Measurements from ENCODE around the gene DYNLT2. TPM values are rescaled to one million over a fixed set of nuclear protein-coding genes. Genes with fewer than 3 reads are reported as not detected.

Gene DYNLT2
- total RNA-seq, 2 donors from 2014 or later, result 2.2 to 7.2 TPM

GRCh38 chr6:169695131-169695530 is 56.2 kb downstream of the DYNLT2 start:
- H3K4me3 ChIP-seq, result no peak overlapping the region
- no peaks in the 10 kb centered on the region for H3K9me3 ChIP-seq
- WGBS, result 86% methylated on average over 5 of the region's 5 CpGs
- no peak for DNase-seq (ENCODE audit: low spot score)
- H3K27me3 ChIP-seq (replicated peaks; ENCODE audit: insufficient read depth), result no peaks in the 10 kb centered on the region
- intact Hi-C loops (cut with DNase I), result no loop called here
- no peak overlapping the region for H3K27ac ChIP-seq
- H3K36me3 ChIP-seq, result no peaks in the 10 kb centered on the region
- H3K4me1 ChIP-seq (replicated peaks), result no peaks in the 10 kb centered on the region
- TF ChIP-seq POLR2A (IDR thresholded peaks at IDR 0.05) (no peak), POLR2AphosphoS5 (IDR thresholded peaks at IDR 0.05) (no peak), CTCF (IDR thresholded peaks at IDR 0.05) (no peak)

- no peak for DNase-seq (ENCODE audit: low spot score)
- Histone ChIP-seq H3K4me3 (no peak overlapping the region), H3K4me1 (replicated peaks) (no peaks in the 10 kb centered on the region), H3K27me3 (replicated peaks; ENCODE audit: insufficient read depth) (no peaks in the 10 kb centered on the region), H3K9me3 (no peaks in the 10 kb centered on the region), H3K36me3 (no peaks in the 10 kb centered on the region), H3K27ac (no peak overlapping the region)
- intact Hi-C loops (cut with DNase I), result no loop called here
- 95% methylated on average over 3 of the region's 3 CpGs for WGBS
- no peak for TF ChIP-seq POLR2AphosphoS5 (IDR thresholded peaks at IDR 0.05)
- no peak for TF ChIP-seq CTCF (IDR thresholded peaks at IDR 0.05)
- TF ChIP-seq POLR2A (IDR thresholded peaks at IDR 0.05), result no peak
Observed at GRCh38 chr6:169692516-169692915, 58.9 kb downstream of the DYNLT2 start.

- Histone ChIP-seq H3K27me3 (replicated peaks; ENCODE audit: insufficient read depth) (no peaks in the 10 kb centered on the region), H3K4me3 (no peak overlapping the region), H3K36me3 (no peaks in the 10 kb centered on the region), H3K27ac (no peak overlapping the region), H3K4me1 (replicated peaks) (no peaks in the 10 kb centered on the region), H3K9me3 (no peaks in the 10 kb centered on the region)
- TF ChIP-seq CTCF (IDR thresholded peaks at IDR 0.05), result no peak
- TF ChIP-seq POLR2A (IDR thresholded peaks at IDR 0.05), result no peak
- no peak for TF ChIP-seq POLR2AphosphoS5 (IDR thresholded peaks at IDR 0.05)
- intact Hi-C loops (cut with DNase I), result no loop called here
- 94% methylated on average over 2 of the region's 2 CpGs for WGBS
- DNase-seq (ENCODE audit: low spot score), result no peak
Observed at GRCh38 chr6:169691260-169691659, 60.1 kb downstream of the DYNLT2 start.

Other genes starting within 250 kb of the DYNLT2 start
- 10 to 100 TPM; 17.8 to 53.1 TPM for gene WDR27, start 49.5 kb downstream of the DYNLT2 start, total RNA-seq
- 10 to 100 TPM; 23.6 to 41.8 TPM for gene C6orf120, start 49.4 kb downstream of the DYNLT2 start, total RNA-seq
- 10 to 100 TPM; 45.9 to 50.4 TPM for gene PHF10, start 27.1 kb downstream of the DYNLT2 start, total RNA-seq
- 10 to 100 TPM; 23.7 to 33.2 TPM for gene ERMARD, start 50 bp upstream of the DYNLT2 start, total RNA-seq

All from prostate gland (tissue), 2 donors.